ENCODE measurements around the gene RPS15. TPM values are rescaled to one million over a fixed set of nuclear protein-coding genes. Genes with fewer than 3 reads are reported as not detected.

RPS15 gene
- total RNA-seq, 2 donors from 2014 or later: 2,008 to 2,166 TPM

GRCh38 chr19:1392407-1392806, 45.8 kb upstream of the RPS15 start:
- H3K27me3 ChIP-seq: no peaks in the 10 kb centered on the region
- peaks cover 39% of the 10 kb centered on the region for H3K4me1 ChIP-seq
- peaks cover 11 to 13% of the 10 kb centered on the region in 2 donors for H3K36me3 ChIP-seq (replicated peaks in 1 of 2; ENCODE audit: insufficient read depth in 1 of 2, low read depth in 2 of 2)
- ATAC-seq: no peak
- 96 to 98% methylated on average over 15 of the region's 15 CpGs for WGBS, 2 donors
- H3K27ac ChIP-seq: no peak overlapping the region
- H3K9me3 ChIP-seq: no peaks in the 10 kb centered on the region
- intact Hi-C loops (cut with DNase I): no loop called here
- H3K4me3 ChIP-seq: no peak overlapping the region
- DNase-seq: no peak
- TF ChIP-seq POLR2A (IDR thresholded peaks at IDR 0.05) (no peak), CTCF (IDR thresholded peaks at IDR 0.05) (no peak)

- Histone ChIP-seq H3K4me1 (peaks cover 38% of the 10 kb centered on the region), H3K27me3 (no peaks in the 10 kb centered on the region), H3K27ac (no peak overlapping the region), H3K36me3 (replicated peaks in 1 of 2; ENCODE audit: insufficient read depth in 1 of 2, low read depth in 2 of 2) (peaks cover 11 to 13% of the 10 kb centered on the region in 2 donors), H3K9me3 (no peaks in the 10 kb centered on the region), H3K4me3 (no peak overlapping the region)
- no peak for ATAC-seq
- 94% methylated on average over 36 of the region's 37 CpGs; no CpG with 5 or more reads in 1 of the 2 donors for WGBS, 2 donors
- no peak for DNase-seq
- intact Hi-C loops (cut with DNase I): no loop called here
- no peak for TF ChIP-seq CTCF (IDR thresholded peaks at IDR 0.05)
- no peak for TF ChIP-seq POLR2A (IDR thresholded peaks at IDR 0.05)
These were observed 45.2 kb upstream of the RPS15 start for GRCh38 chr19:1392939-1393530.

GRCh38 chr19:1393841-1394240, 44.4 kb upstream of the RPS15 start:
- TF ChIP-seq POLR2A (IDR thresholded peaks at IDR 0.05) (no peak), CTCF (IDR thresholded peaks at IDR 0.05) (no peak)
- H3K36me3 ChIP-seq (replicated peaks in 1 of 2; ENCODE audit: insufficient read depth in 1 of 2, low read depth in 2 of 2): peaks cover 10 to 13% of the 10 kb centered on the region in 2 donors
- intact Hi-C loops (cut with DNase I): no loop called here
- DNase-seq (no peak), ATAC-seq (no peak)
- peaks cover 38% of the 10 kb centered on the region for H3K4me1 ChIP-seq
- WGBS, 2 donors: 78 to 80% methylated on average over 2 to 15 of the region's 17 CpGs
- peak overlapping the region; percentile 32 to 90 (median 82) for H3K27ac ChIP-seq
- H3K4me3 ChIP-seq: no peak overlapping the region
- no peaks in the 10 kb centered on the region for H3K27me3 ChIP-seq
- H3K9me3 ChIP-seq: no peaks in the 10 kb centered on the region

- peak; percentile 92 to 97 (median 96) for DNase-seq
- ATAC-seq: peak; percentile 87
- Histone ChIP-seq H3K27ac (peak overlapping the region; percentile 81 to 90 (median 86)), H3K4me3 (no peak overlapping the region), H3K36me3 (replicated peaks in 1 of 2; ENCODE audit: insufficient read depth in 1 of 2, low read depth in 2 of 2) (peaks cover 5 to 7% of the 10 kb centered on the region in 2 donors), H3K9me3 (no peaks in the 10 kb centered on the region), H3K27me3 (no peaks in the 10 kb centered on the region), H3K4me1 (peaks cover 44% of the 10 kb centered on the region)
- 25 to 26% methylated on average over 28 to 39 of the region's 43 CpGs for WGBS, 2 donors
- TF ChIP-seq CTCF (IDR thresholded peaks at IDR 0.05) (peak in 2 of 7 experiments; percentile 10 to 12), POLR2A (IDR thresholded peaks at IDR 0.05) (peak in 1 of 3 donors; percentile 20)
- intact Hi-C loops (cut with DNase I): no loop called here
These were observed 43.7 kb upstream of the RPS15 start for GRCh38 chr19:1394252-1395193.

Measured in body of pancreas (tissue), 4 donors.